ENCODE data around the gene NOTCH4. TPM values are rescaled to one million over a fixed set of nuclear protein-coding genes. Genes with fewer than 3 reads are reported as not detected.
A peak's percentile ranks its signal among the peaks of the same experiment; 100 is the strongest.

The NOTCH4 gene
- total RNA-seq, 4 donors from 2014 or later, result 15.1 to 208 (median 49.7) TPM

- ATAC-seq (ENCODE audit: low FRiP score), result no peak
- DNase-seq (ENCODE audit: low spot score), result no peak
- TF ChIP-seq CTCF (IDR thresholded peaks at IDR 0.05), result no peak
Measured at GRCh38 chr6:32156891-32157290, 67.0 kb downstream of the NOTCH4 start.

DNA sequence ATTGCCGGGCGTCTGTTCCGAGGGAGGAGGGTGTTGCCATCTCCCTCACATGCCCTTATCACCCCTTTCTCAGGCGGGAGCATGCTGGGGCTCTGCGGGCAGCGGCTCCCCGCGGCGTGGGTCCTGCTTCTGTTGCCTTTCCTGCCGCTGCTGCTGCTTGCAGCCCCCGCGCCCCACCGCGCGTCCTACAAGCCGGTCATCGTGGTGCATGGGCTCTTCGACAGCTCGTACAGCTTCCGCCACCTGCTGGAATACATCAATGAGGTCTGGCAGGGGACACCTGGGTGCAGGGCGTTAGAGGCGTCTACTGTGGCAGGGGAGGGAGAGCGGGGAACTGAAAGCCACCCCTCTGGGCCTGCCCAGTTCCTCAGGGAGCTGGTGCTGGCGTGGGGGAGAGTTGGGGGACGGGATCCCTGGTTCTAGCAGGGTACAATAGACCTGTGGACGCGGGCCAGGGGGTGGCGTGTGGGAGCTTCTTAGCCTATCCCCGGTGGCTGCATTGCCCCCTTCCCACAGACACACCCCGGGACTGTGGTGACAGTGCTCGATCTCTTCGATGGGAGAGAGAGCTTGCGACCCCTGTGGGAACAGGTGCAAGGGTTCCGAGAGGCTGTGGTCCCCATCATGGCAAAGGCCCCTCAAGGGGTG is 69.2 kb downstream of the NOTCH4 start:
- ATAC-seq (ENCODE audit: low FRiP score), result peak; percentile 45
- no peak for TF ChIP-seq CTCF (IDR thresholded peaks at IDR 0.05)
- DNase-seq (ENCODE audit: low spot score), result no peak

GRCh38 chr6:32153564-32154513 is 70.0 kb downstream of the NOTCH4 start, which contains the start of gene PPT2:
Gene PPT2 (plus strand): TSS chr6:32154141. CDS start chr6:32154595, 454 bp downstream.
- DNase-seq (ENCODE audit: low spot score), result peak; percentile 62
- ATAC-seq (ENCODE audit: low FRiP score), result peak; percentile 76
- no peak for TF ChIP-seq CTCF (IDR thresholded peaks at IDR 0.05)

GRCh38 chr6:32152769-32153563 is 70.9 kb downstream of the NOTCH4 start:
- ATAC-seq (ENCODE audit: low FRiP score) (peak; percentile 62), DNase-seq (ENCODE audit: low spot score) (no peak)
- TF ChIP-seq CTCF (IDR thresholded peaks at IDR 0.05), result no peak

GRCh38 chr6:32151863-32152768 is 71.8 kb downstream of the NOTCH4 start, which contains the start of gene PRRT1:
Gene PRRT1 (minus strand): TSS chr6:32151939. CDS start chr6:32151827, 112 bp downstream.
- DNase-seq (ENCODE audit: low spot score) (no peak), ATAC-seq (ENCODE audit: low FRiP score) (no peak)
- no peak for TF ChIP-seq CTCF (IDR thresholded peaks at IDR 0.05)
